Stomach smooth muscle (tissue), 2 donors: ENCODE data around the gene CACNA1A.

ENCODE experiments used
- H3K27ac ChIP-seq: one replicate; pipeline ENCODE4 v1.7.0; 2013; ENCODE audit warnings: mild to moderate bottlenecking, low read length, inconsistent platforms
- H3K27me3 ChIP-seq, 2 donors: one replicate each; pipeline ENCODE4 v1.7.0; 2013; ENCODE audit warnings: low read length in 2 of 2; ENCODE audit not compliant: insufficient read depth in 2 of 2, control insufficient read depth in 1 of 2
- H3K36me3 ChIP-seq, 2 donors: one replicate each; pipeline ENCODE4 v1.7.0; 2013; ENCODE audit warnings: low read length in 2 of 2; ENCODE audit not compliant: control insufficient read depth in 2 of 2, insufficient read depth in 2 of 2
- H3K4me1 ChIP-seq: one replicate; pipeline ENCODE4 v1.7.0; 2013; ENCODE audit warnings: low read length; ENCODE audit not compliant: control insufficient read depth, insufficient read depth
- H3K4me3 ChIP-seq, 2 donors: one replicate each; pipeline ENCODE4 v1.7.0; 2013; ENCODE audit warnings: low read length in 2 of 2
- H3K9ac ChIP-seq, 2 donors: one replicate each; pipeline ENCODE4 v1.7.0; 2013; ENCODE audit warnings: low read length in 2 of 2, mild to moderate bottlenecking in 1 of 2
- H3K9me3 ChIP-seq, 2 donors: one replicate each; pipeline ENCODE4 v1.7.0; 2013; ENCODE audit warnings: low read length in 2 of 2; ENCODE audit not compliant: control insufficient read depth in 2 of 2
- donor health status: healthy.
- donor health status: Pancreatic carcinoma.

Gene CACNA1A

DNA sequence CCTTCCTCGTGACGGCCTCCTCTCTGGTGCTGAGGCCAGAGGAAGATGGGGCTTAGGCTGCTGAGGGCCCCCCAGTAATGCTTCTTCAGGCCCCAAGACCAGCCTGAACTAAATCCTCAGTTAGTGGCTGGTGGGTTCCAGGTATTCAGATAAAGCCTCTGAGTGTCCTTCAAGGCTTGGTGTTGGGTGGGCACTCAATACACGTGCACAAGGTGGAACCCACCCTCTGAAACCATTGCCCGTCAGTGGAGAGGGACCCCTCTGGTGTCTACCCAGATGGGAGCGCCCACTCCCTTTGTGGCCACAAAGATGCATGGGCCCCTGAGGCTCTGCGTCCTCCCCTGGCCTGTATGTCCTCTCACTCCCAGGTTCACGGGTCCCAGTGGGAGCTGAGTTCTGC, 277.0 kb downstream of the CACNA1A start:
- no peak overlapping the region for H3K9ac ChIP-seq
- H3K9me3 ChIP-seq: no peaks in the 10 kb centered on the region
- H3K4me3 ChIP-seq: no peak overlapping the region
- peaks cover 14 to 16% of the 10 kb centered on the region in 2 donors for H3K27me3 ChIP-seq
- H3K4me1 ChIP-seq: no peaks in the 10 kb centered on the region
- no peaks in the 10 kb centered on the region for H3K36me3 ChIP-seq
- H3K27ac ChIP-seq: no peak overlapping the region

DNA sequence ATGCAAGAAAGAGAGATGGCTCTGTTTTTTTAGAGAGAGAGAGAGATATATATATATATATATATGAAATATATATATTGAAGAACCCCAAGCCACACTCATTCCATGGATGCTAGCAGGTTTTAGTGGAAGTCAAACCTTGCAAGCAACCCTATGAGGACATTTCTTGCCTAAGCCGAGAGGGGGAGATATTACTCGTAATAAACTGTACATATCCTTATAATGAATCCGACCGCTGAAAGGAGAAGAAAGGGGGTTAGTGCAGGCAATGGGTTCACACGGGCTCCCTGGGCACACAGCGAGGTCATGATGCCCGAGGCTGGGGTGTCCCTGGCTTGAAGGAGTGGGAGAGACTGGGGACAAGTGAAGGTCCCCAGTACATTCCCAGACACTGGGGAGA, 277.7 kb downstream of the CACNA1A start:
- no peaks in the 10 kb centered on the region for H3K4me1 ChIP-seq
- H3K4me3 ChIP-seq: no peak overlapping the region
- H3K9ac ChIP-seq: no peak overlapping the region
- no peaks in the 10 kb centered on the region for H3K9me3 ChIP-seq
- no peaks in the 10 kb centered on the region for H3K36me3 ChIP-seq
- no peak overlapping the region for H3K27ac ChIP-seq
- H3K27me3 ChIP-seq: peaks cover 14 to 16% of the 10 kb centered on the region in 2 donors

DNA sequence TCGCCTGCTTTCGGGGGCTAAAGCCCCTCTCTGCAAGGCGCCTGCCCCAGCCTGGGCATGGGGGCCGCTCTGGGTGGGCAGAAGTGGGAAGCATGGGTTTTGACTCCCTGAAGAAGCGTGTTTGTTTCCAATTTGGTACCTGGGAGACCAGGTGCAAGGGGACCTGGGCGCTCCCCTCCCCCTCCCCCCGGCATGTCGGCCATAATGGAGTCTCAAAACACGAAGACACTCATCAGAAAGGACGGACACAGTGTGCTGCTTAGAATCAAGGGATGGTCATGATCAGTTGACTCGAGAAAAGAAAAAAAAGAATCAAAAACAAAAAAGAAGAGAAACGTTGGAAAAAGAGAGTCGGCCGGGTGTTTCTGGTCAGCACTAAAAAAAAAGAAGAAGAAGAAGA, 279.3 kb downstream of the CACNA1A start:
- H3K4me1 ChIP-seq: no peaks in the 10 kb centered on the region
- H3K27me3 ChIP-seq: peaks cover 14 to 16% of the 10 kb centered on the region in 2 donors
- no peaks in the 10 kb centered on the region for H3K36me3 ChIP-seq
- H3K9ac ChIP-seq: no peak overlapping the region
- no peaks in the 10 kb centered on the region for H3K9me3 ChIP-seq
- H3K27ac ChIP-seq: no peak overlapping the region
- H3K4me3 ChIP-seq: no peak overlapping the region

DNA sequence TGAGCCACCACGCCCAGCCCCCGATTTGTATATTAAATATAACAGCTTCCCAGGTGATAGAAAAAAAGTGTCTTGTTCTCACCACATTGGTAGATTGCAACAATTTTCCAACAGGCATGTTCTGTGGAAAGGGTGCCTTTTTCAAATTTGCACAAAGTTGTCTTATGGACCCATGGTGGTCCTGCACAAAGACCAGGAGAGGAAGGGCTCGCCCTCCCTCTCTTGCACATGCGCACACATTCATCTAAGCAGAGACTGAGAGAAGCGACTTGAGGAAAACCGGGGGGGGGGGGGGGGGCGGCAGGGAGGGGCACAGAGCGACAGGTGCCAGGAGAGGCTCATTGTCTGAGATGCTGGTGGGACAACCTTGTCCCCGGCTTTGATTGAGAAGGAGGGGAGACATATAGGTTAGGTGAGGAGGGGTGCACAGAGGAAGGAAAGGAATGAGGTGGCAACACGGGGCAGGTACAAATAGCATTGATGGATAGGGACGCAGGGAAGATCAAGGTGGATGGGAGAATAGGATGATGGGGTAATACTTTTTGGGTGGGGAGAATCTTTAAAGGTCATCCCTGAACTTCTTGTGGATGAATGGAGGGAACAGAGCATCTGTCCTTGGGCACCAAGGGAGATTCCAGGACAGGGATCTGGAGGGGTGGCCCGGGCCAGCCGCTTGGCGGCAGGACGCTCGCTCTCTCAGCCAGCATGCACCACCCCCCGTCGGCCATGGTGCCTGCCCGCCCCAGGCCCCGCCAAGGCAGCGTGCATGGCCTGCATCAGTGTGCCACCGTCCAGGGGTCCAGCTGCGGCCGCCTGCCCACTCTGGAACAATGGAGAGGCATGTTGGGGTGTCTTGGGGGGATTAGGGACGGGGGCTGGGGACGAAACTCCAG, 280.1 kb downstream of the CACNA1A start:
- H3K36me3 ChIP-seq: no peaks in the 10 kb centered on the region
- no peaks in the 10 kb centered on the region for H3K4me1 ChIP-seq
- H3K9me3 ChIP-seq: no peaks in the 10 kb centered on the region
- H3K27me3 ChIP-seq: peaks cover 8 to 16% of the 10 kb centered on the region in 2 donors
- H3K9ac ChIP-seq: no peak overlapping the region
- no peak overlapping the region for H3K4me3 ChIP-seq
- H3K27ac ChIP-seq: no peak overlapping the region

DNA sequence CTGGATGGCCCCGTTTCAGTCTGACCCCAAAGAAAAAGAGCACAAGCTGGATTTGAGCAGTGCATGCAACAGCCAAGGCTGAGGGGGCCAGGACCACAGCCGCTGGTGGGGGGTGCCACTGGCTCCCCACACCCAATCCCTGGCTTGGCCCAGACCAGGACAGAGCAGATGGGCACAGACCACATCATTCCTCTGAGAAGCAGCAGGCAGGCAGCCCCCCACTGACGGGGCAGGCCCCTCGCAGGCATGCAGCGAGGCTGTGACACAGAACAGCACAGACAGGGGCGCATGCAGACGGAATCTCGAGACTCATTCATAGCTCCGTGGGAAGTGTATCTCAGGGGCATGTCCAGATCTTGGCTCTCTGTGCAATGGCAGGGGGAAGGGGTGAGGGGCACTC, 281.2 kb downstream of the CACNA1A start:
- H3K4me1 ChIP-seq: no peaks in the 10 kb centered on the region
- H3K27me3 ChIP-seq: peaks cover 8 to 16% of the 10 kb centered on the region in 2 donors
- no peak overlapping the region for H3K9ac ChIP-seq
- no peak overlapping the region for H3K4me3 ChIP-seq
- H3K9me3 ChIP-seq: peaks cover 5 to 9% of the 10 kb centered on the region in 2 donors
- no peaks in the 10 kb centered on the region for H3K36me3 ChIP-seq
- H3K27ac ChIP-seq: no peak overlapping the region

DNA sequence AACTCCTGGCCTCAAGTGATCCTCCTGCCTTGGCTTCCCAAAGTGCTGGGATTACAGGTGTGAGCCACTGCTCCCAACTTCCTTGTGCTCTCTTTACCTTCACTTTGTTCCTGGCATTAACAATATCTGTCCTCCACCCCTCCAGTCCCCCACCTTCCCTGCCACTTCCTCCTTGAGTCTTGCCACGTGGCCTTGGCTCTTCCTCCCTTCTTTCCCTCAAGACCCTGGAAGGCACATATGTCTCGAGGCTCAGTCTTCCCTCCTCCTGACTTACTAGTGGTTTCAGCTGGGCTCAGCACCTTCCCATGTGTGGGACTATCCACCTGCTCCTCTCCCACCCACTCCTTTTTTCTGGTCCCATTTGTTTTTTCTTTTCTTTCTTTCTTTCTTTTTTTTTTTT, 285.4 kb downstream of the CACNA1A start:
- Histone ChIP-seq H3K4me3 (no peak overlapping the region), H3K4me1 (no peaks in the 10 kb centered on the region), H3K9ac (no peak overlapping the region), H3K27ac (no peak overlapping the region), H3K36me3 (no peaks in the 10 kb centered on the region), H3K27me3 (peaks cover 4 to 11% of the 10 kb centered on the region in 2 donors), H3K9me3 (peaks cover 5 to 9% of the 10 kb centered on the region in 2 donors)

DNA sequence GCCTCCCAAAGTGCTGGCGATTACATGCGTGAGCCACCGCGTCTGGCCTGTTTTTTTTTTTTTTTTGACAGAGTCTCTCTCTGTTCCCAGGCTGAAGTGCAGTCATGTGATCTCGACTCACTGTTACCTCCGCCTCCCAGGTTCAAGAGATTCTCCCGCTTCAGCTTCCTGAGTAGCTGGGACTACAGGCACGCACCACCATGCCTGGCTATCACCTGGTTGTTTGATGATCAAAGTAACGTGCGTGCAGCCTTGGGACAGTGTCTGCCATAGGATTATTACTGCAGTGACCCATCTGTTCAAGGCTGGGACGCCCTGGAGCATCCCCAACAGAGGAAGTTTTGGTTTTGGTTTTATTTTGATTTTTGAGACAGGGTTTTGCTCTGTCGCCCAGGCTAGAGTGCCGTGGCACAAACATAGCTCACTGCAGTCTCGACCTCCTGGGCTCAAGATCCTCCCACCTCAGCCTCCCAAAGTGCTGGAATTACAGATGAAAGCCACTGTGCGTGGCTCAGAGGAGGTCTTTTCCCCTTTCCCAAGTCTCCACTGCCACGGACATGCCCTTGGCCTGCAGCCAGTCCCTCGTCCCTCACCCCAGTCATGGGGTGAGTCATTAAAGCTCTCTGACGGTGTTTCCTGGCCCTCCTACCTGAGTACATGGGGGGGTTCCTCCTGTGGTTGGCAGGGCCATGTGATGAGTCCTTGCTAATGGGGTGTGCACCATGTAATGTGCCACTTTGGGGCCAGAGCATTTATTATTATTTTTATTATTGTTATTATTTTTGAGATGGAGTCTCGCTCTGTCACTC, 290.5 kb downstream of the CACNA1A start:
- Histone ChIP-seq H3K9me3 (peaks cover 5 to 7% of the 10 kb centered on the region in 2 donors), H3K27ac (no peak overlapping the region), H3K27me3 (no peaks in the 10 kb centered on the region), H3K36me3 (no peaks in the 10 kb centered on the region), H3K4me1 (no peaks in the 10 kb centered on the region), H3K9ac (no peak overlapping the region), H3K4me3 (no peak overlapping the region)

DNA sequence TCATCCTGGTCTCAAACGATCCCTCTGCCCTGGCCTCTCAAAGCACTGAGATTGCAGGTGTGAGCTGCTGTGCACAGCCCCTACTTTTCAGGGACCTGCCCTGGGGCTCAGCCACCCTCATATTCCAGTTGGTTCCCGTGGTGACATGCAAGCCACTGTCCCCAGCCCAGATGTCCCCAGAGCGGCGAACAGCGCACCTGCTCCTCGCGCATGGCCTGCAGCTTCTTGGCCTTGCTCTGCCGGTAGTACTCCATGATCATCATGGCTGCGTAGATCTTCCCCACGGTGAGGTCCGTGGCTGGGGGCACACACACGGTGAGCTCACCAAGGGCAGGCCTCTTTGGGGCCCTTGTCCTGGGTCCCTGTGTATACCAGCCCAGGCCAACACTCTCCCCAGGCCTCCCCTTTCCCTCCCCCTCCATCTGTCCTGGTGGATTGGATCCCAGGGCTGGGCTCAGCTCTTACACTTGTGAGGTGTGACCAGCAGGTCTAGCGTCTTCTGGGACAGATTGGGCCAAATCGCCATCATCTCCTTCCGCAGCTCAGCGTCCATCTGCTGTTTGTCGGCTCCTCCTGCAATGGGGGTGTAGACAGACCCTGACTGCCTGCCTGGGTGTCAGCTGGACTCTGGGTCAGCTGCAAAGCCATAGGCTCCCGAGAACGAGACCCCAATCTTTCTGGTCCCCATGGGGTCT, 292.1 kb downstream of the CACNA1A start:
- Histone ChIP-seq H3K9me3 (no peaks in the 10 kb centered on the region), H3K27ac (no peak overlapping the region), H3K4me3 (no peak overlapping the region), H3K4me1 (no peaks in the 10 kb centered on the region), H3K27me3 (no peaks in the 10 kb centered on the region), H3K36me3 (no peaks in the 10 kb centered on the region), H3K9ac (no peak overlapping the region)

DNA sequence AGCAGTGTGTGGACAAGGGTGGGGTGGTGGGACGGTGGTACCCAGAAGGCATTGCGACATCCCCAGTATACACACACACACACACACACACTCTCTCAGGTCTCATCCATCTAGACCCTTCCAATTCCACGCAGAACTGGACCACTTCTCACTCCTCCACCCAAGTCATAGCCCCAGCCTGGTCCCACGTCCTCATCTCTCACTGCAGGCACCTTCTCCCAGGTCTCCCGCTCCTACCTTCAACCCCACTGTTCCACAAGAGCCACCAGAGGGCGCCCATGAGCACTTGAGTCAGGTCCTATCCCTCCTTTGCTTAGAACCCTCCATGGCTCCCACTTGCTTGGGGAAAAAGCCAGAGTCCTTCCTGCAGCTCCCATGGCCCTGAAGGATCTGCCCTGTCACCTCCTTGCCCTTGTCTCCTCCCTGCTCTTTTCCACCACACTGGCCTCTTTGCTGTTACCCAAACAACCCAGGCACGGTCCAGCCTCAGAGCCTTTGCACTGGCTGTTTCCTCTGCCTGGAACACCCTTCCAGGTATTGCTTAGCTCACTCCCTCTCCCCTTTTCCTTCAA, 293.4 kb downstream of the CACNA1A start:
- Histone ChIP-seq H3K9ac (no peak overlapping the region), H3K36me3 (no peaks in the 10 kb centered on the region), H3K4me3 (no peak overlapping the region), H3K9me3 (no peaks in the 10 kb centered on the region), H3K27me3 (no peaks in the 10 kb centered on the region), H3K4me1 (peaks cover 2% of the 10 kb centered on the region), H3K27ac (no peak overlapping the region)
